Measurements from ENCODE around the gene MORC2.

The MORC2 gene

GRCh38 chr22:30875481-30876215 lies 92.9 kb downstream of the MORC2 start (continued):
- no peak for TF ChIP-seq PATZ1 (CRISPR knock-in tag; IDR thresholded peaks at IDR 0.05; ENCODE audit: borderline replicate concordance)
